ENCODE data around the gene DSG1. TPM values are rescaled to one million over a fixed set of nuclear protein-coding genes. Genes with fewer than 3 reads are reported as not detected.
"Not testable (repeated sequence)": the region's sequence is repeated elsewhere in the genome, so short reads cannot be mapped to it uniquely, and the experiment has no call there.

DSG1 gene
- total RNA-seq (2014; rRNA removed; shearing (Covaris generic)), result 0.14 TPM in 1 of 2 replicates, not detected in the other

DNA sequence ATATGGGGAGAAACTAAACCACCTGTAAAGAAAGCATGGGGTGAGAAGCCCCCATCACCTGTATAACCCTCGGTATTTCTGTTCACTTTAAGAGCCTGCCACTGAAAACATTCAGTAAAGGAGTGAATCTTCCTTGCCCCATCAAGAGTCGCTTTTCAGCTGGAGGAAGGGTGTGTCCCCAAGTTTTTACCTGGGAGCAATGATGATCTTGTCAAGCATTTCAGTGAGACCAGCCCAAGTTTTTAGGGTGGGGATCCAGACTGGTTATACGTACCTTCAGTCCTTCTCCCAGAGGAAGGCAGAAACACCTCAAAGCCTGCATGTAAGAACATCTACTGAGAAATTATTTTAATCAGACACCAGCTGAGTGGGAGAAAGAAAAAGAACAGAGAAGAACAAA, at the start of gene DSG1:
Gene DSG1 (plus strand): TSS at position 301 of the 400 bp plus-strand sequence. CDS start 141 bp downstream, outside the sequence.
- Histone ChIP-seq H3K4me3 (ENCODE audit: insufficient read depth, low read depth, low read length) (no peak within 1 kb of the TSS), H3K36me3 (replicated peaks; ENCODE audit: control insufficient read depth, insufficient read depth, low read length) (no peaks in the 10 kb centered on the region)

GRCh38 chr18:31268985-31269406, 49.0 kb upstream of the DSG1 start:
- no peaks in the 10 kb centered on the region for H3K27me3 ChIP-seq (ENCODE audit: control insufficient read depth, insufficient read depth, low read length)
- no peaks in the 10 kb centered on the region for H3K36me3 ChIP-seq (replicated peaks; ENCODE audit: control insufficient read depth, insufficient read depth, low read length)
- no peak overlapping the region for H3K4me3 ChIP-seq (ENCODE audit: insufficient read depth, low read depth, low read length)
- DNase-seq, result no peak

More for the DNA sequence above, at the start of gene DSG1:
- DNase-seq, result no peak
- H3K27me3 ChIP-seq (ENCODE audit: control insufficient read depth, insufficient read depth, low read length), result no peaks in the 10 kb centered on the region

DNA sequence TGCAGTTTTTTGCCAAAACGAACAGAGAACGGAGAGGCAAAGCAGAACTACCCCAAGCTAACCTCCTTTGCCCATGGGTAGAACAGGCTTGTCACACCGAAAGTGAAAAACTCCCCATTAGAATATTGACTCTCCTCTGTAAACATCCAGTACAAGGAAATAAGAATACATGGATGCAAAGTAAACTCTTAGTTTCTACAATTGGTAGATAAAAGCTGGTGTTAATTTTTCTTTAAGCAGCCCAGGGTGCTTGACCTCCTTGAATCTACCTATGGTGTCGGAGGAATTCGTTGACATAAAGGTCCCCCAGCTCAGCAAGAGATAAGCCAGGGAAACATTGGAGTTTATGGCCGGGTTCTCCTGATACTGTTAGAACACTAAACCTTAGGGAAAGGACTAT, 48.4 kb upstream of the DSG1 start:
- H3K36me3 ChIP-seq (replicated peaks; ENCODE audit: control insufficient read depth, insufficient read depth, low read length), result no peaks in the 10 kb centered on the region
- H3K4me3 ChIP-seq (ENCODE audit: insufficient read depth, low read depth, low read length), result no peak overlapping the region
- no peak for DNase-seq
- no peaks in the 10 kb centered on the region for H3K27me3 ChIP-seq (ENCODE audit: control insufficient read depth, insufficient read depth, low read length)

- Histone ChIP-seq H3K36me3 (replicated peaks; ENCODE audit: control insufficient read depth, insufficient read depth, low read length) (no peaks in the 10 kb centered on the region), H3K27me3 (ENCODE audit: control insufficient read depth, insufficient read depth, low read length) (no peaks in the 10 kb centered on the region), H3K4me3 (ENCODE audit: insufficient read depth, low read depth, low read length) (no peak overlapping the region)
- DNase-seq, result no peak
Measured at GRCh38 chr18:31270578-31270977, 47.4 kb upstream of the DSG1 start.

DNA sequence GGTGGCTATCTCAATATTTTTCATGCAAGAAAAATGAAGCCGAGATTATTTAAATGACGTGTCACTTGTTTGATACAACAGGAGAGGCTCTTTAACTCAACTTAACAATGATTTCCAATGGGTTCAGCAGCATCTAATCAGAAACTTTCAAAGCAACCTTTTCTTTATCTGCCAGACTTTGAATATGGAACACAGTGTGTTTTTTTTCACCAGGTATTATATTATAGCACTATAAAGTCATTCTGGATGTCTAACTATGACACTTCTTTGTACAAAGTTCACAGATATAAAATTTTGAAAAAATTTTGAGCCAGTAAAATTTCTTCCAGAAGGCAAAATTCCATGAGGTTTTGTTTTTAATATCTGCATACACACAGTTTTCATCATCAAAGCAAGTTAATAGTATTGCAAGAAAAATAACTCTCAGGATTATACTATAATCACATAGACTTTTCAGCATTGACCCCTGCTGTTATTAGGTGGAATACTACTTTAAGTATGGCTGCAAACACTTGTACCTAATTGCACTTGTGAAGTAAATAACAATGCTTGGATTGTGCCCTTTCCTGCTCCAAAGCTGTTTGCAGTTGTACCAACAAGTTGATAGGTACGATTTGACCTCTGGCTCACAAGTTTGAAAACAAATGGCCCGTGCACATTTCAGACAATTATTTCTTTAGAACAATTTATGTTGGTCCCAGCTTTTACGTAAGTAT, 44.0 kb upstream of the DSG1 start:
- DNase-seq, result no peak
- Histone ChIP-seq H3K4me3 (ENCODE audit: insufficient read depth, low read depth, low read length) (no peak overlapping the region), H3K27me3 (ENCODE audit: control insufficient read depth, insufficient read depth, low read length) (no peaks in the 10 kb centered on the region), H3K36me3 (replicated peaks; ENCODE audit: control insufficient read depth, insufficient read depth, low read length) (no peaks in the 10 kb centered on the region)

DNA sequence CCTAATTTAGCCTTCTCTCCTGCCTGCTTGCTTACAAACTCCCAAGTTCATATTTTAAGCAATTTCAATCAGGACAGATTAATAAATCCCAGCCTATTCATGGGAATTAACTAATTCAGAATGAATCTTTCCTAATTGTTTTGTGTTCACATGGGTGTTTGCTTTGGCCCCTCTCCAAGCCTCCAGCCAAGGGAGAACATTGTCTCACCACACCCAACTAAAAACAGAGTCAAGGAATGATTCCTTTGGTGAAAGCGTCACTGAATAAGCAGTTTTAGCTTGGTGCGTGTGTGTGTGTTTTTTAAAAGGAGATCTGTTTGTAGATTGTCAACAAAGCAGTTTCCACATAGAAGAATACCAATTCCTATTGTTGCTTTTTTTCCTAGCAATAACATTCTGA, 43.0 kb upstream of the DSG1 start:
- no peaks in the 10 kb centered on the region for H3K36me3 ChIP-seq (replicated peaks; ENCODE audit: control insufficient read depth, insufficient read depth, low read length)
- no peaks in the 10 kb centered on the region for H3K27me3 ChIP-seq (ENCODE audit: control insufficient read depth, insufficient read depth, low read length)
- no peak overlapping the region for H3K4me3 ChIP-seq (ENCODE audit: insufficient read depth, low read depth, low read length)
- DNase-seq, result no peak

DNA sequence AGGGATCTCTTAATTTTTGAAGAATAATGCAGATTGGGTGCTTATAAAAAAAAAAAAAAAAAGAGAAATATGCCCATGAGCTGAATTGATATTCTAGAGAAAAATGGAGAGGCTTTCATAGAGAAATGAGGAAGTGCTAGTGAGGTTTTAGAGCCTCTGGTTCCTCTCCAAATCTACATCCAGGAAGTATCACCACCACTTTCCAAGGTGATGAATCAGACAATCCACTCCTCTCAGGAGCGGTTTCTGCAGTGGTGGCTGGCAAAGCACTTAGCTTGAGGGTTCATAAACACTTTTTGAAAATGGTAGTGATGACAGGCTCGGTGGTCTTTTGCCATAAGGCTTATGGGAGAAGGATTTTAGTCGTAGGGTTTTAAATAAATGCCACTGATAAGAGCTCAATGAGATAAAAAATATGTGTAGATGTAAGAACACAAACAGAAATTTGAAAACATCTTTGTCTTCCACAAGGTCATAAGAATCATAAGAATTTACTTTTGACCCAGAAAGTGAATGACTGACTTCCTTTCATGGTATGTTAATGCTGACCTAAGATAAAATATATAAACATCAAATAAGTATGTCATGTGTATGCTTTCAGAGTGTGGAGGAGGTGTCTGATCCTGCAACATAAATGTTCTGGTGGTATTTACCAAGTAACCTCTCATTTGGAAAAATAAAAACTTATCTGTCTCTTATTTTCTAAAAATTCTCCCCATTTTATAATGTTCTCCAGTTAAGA, 42.1 kb upstream of the DSG1 start:
- H3K36me3 ChIP-seq (replicated peaks; ENCODE audit: control insufficient read depth, insufficient read depth, low read length), result no peaks in the 10 kb centered on the region
- no peak for DNase-seq
- H3K4me3 ChIP-seq (ENCODE audit: insufficient read depth, low read depth, low read length), result no peak overlapping the region
- H3K27me3 ChIP-seq (ENCODE audit: control insufficient read depth, insufficient read depth, low read length), result no peaks in the 10 kb centered on the region

DNA sequence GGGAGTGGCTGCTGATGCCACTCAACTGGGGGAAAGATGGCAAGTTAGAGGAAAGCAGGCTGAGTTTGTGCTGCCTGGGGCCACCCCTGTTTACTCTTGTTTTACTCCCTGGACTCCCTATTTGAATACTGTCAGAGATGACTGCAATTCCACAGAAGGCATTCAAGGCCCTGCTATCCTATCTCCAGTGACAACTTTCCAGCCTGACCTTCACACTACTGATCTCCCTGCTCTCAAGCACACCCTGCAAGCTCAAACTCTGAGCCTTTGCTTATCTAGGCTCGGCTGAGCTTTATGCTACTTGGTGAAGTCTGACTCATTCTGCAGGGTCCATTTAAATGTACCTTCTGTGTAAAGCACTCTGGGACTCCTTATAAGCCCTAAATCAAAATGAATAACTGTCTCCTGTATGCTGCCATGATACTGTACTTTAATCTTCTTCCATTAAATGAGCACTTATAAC, 39.3 kb upstream of the DSG1 start:
- no peak for DNase-seq
- Histone ChIP-seq H3K4me3 (ENCODE audit: insufficient read depth, low read depth, low read length) (no peak overlapping the region), H3K27me3 (ENCODE audit: control insufficient read depth, insufficient read depth, low read length) (no peaks in the 10 kb centered on the region), H3K36me3 (replicated peaks; ENCODE audit: control insufficient read depth, insufficient read depth, low read length) (no peaks in the 10 kb centered on the region)

DNA sequence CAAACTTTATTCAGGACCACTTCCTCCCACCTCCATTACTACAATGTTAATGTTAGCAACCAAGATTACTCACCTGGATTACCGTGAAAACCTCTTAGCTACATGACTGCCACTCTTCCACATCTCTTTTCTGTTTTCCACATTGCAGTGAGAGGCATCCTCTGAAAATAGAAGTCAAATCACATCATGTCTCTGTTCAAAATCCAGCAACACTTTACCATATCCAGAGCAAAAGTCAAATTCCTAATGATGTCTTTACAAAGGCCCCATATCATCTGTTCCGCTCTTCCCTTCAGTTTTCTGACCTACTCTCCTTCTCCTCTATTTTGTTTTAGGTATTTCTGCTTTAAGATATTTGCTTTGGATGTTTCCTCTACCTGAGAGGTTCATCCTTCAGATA, 37.5 kb upstream of the DSG1 start:
- H3K36me3 ChIP-seq (replicated peaks; ENCODE audit: control insufficient read depth, insufficient read depth, low read length), result no peaks in the 10 kb centered on the region
- no peak overlapping the region for H3K4me3 ChIP-seq (ENCODE audit: insufficient read depth, low read depth, low read length)
- DNase-seq, result no peak
- H3K27me3 ChIP-seq (ENCODE audit: control insufficient read depth, insufficient read depth, low read length), result no peaks in the 10 kb centered on the region

DNA sequence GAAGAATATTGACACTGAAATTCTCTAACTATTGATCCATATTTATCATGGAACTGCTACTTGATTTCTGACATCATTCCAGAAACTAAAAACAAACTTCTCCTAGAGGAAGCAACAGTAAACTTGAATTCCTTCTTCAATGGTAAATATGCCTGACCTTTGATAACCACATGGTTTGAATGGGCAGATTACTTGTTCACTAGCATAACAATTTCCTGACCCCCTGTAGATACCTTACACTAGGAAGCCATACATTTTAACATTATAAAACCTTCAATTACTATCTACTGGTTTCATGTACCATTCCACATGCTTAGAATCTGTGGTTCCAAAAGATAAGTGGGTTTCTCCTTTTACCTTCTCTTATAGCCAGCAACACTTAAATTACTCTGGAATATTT, 36.5 kb upstream of the DSG1 start:
- no peak overlapping the region for H3K4me3 ChIP-seq (ENCODE audit: insufficient read depth, low read depth, low read length)
- no peak for DNase-seq
- H3K36me3 ChIP-seq (replicated peaks; ENCODE audit: control insufficient read depth, insufficient read depth, low read length), result no peaks in the 10 kb centered on the region
- no peaks in the 10 kb centered on the region for H3K27me3 ChIP-seq (ENCODE audit: control insufficient read depth, insufficient read depth, low read length)

DNA sequence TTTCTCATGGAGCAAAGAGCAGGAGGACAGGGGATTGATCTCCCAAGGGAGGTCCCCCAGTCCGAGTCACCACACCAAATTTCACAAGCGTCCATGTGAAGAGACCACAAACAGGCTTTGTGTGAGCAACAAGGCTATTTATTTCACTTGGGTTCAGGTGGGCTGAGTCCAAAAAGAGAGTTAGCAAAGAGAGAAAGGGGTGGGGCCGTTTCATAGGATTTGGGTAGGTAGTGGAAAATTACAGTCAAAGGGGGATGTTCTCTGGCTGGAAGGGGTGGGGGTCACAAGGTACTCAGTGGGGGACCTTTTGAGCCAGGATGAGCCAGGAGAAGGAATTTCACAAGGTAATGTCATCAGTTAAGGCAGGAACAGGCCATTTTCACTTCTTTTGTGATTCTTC, 28.5 kb upstream of the DSG1 start:
- H3K4me3 ChIP-seq (ENCODE audit: insufficient read depth, low read depth, low read length); H3K27me3 ChIP-seq (ENCODE audit: control insufficient read depth, insufficient read depth, low read length); H3K36me3 ChIP-seq (replicated peaks; ENCODE audit: control insufficient read depth, insufficient read depth, low read length); DNase-seq: not testable (repeated sequence)

DNA sequence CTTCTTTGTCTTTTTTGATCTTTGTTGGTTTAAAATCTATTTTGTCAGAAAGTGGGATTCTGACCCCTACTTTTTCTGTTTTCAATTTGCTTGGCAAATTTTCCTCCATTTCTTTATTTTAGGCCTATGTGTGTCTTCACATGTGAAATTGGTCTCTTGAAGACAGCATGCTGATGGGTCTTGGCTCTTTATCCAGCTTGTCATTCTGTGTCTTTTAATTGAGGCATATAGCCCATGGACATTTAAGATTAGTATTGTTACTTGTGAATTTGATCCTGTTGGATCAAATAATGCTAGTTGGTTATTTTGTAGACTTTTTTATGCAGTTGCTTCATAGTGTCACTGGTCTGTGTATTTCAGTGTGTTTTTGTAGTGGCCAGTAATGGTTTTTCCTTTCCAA, 26.3 kb upstream of the DSG1 start:
- no peaks in the 10 kb centered on the region for H3K36me3 ChIP-seq (replicated peaks; ENCODE audit: control insufficient read depth, insufficient read depth, low read length)
- no peak for DNase-seq
- H3K4me3 ChIP-seq (ENCODE audit: insufficient read depth, low read depth, low read length), result no peak overlapping the region
- H3K27me3 ChIP-seq (ENCODE audit: control insufficient read depth, insufficient read depth, low read length), result no peaks in the 10 kb centered on the region

DNA sequence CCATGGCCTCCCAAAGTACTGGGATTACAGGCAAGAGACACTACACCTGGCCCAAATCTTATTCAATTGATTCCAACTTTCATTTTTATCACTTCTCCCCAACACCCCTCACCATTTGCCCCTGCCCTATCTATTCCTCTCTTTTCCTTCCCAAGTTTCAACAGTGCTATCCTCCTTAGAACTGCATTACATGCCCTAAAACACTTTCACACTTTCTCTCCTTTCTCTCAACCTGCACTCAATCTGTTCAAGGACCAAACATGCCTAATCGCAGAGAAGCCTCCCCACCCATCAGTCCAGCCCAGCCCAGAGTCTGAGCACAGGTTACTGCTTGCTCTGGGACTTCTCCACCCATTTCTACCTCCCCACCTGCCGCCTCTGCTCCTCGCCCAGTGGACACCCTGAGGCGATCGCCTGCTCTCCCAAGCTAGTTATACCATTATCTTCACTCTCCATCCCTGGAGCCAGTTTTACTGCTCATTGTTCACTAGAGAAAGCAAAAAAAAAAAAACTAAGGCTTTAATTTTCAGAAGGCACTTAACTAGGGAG, 23.7 kb upstream of the DSG1 start:
- Histone ChIP-seq H3K36me3 (replicated peaks; ENCODE audit: control insufficient read depth, insufficient read depth, low read length) (no peaks in the 10 kb centered on the region), H3K4me3 (ENCODE audit: insufficient read depth, low read depth, low read length) (no peak overlapping the region), H3K27me3 (ENCODE audit: control insufficient read depth, insufficient read depth, low read length) (no peaks in the 10 kb centered on the region)
- DNase-seq, result no peak

DNA sequence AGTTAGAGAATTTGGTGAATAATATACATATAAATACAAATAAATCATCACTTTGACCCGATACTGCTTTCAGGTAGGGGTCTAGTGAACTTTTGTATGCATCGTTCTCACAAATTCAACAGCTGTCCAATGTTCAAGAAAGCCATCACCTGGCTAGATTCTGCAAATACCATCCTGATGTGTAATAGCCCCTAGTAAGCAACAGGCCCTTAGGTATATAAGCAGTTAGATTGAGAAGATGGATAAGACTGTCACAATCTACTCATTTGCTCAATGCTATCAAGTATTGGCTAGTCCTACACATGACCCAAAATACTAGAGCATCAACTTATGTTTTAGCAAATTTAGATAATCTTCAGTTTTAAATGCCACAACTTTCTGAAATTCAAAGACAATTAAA, 20.7 kb upstream of the DSG1 start:
- no peak for DNase-seq

GRCh38 chr18:31301201-31301655, 16.7 kb upstream of the DSG1 start:
- Histone ChIP-seq H3K36me3 (replicated peaks; ENCODE audit: control insufficient read depth, insufficient read depth, low read length) (no peaks in the 10 kb centered on the region), H3K4me3 (ENCODE audit: insufficient read depth, low read depth, low read length) (no peak overlapping the region), H3K27me3 (ENCODE audit: control insufficient read depth, insufficient read depth, low read length) (no peaks in the 10 kb centered on the region)
- DNase-seq, result peak; percentile 27

More for the DNA sequence above, 20.7 kb upstream of the DSG1 start:
- no peaks in the 10 kb centered on the region for H3K36me3 ChIP-seq (replicated peaks; ENCODE audit: control insufficient read depth, insufficient read depth, low read length)
- H3K27me3 ChIP-seq (ENCODE audit: control insufficient read depth, insufficient read depth, low read length), result no peaks in the 10 kb centered on the region
- no peak overlapping the region for H3K4me3 ChIP-seq (ENCODE audit: insufficient read depth, low read depth, low read length)

Data from H7 (cell line).